ENCODE measurements around the gene HNRNPM.

Gene HNRNPM

DNA sequence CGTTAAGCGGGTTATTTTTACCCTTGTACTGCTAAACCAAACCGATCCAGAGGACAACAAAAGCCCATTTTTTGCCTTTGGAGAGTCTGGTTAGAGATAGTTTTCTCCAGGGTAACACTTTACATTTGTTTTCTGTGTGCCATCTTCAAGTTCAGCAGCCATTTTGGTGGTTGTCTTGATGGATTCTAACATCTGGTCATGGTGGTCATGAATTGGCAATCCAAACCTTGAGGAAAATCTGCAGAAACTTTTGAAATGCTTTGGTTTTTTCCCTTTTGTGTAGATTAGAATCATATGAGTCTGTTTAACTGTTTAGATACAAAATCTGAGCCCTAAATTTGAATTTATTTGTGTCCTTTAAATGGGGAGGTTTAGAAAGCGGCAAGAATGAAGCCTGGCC is 16.6 kb downstream of the HNRNPM start:
- 87% methylated on average over 3 of the region's 4 CpGs for WGBS
- H3K4me1 ChIP-seq (ENCODE audit: insufficient read depth, low read length): peaks cover 57% of the 10 kb centered on the region
- H3K9me3 ChIP-seq (ENCODE audit: insufficient read depth, low read depth, low read length): no peaks in the 10 kb centered on the region
- no peak overlapping the region for H3K4me3 ChIP-seq (ENCODE audit: low read length)
- no peak overlapping the region for H3K9ac ChIP-seq (ENCODE audit: low read depth, low read length)
- no peak overlapping the region for H3K27ac ChIP-seq (ENCODE audit: low read depth, low read length)
- H3K27me3 ChIP-seq (ENCODE audit: insufficient read depth, low read length): no peaks in the 10 kb centered on the region
- H3K36me3 ChIP-seq (ENCODE audit: insufficient read depth, low read length): peaks cover 94% of the 10 kb centered on the region

DNA sequence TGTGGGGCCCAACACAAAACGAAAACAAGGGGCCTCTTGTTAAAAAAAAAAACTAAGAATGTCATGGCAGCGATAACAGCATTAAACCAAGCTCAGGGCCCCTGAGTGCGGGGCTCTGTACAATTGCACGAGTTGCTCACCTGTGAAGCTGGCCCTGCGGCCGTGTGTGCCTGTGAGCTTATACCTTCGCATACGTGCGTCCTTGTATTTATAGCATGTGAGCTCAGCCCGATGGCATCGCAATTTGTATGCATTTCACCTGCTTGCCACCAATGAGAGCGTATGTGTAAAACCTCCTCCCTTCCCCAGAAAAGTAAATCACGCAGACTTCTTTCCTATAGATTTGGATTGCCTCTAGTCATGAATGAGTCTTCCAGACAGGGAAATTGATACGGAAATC is 17.1 kb downstream of the HNRNPM start:
- no peak overlapping the region for H3K9ac ChIP-seq (ENCODE audit: low read depth, low read length)
- peaks cover 94% of the 10 kb centered on the region for H3K36me3 ChIP-seq (ENCODE audit: insufficient read depth, low read length)
- no peaks in the 10 kb centered on the region for H3K27me3 ChIP-seq (ENCODE audit: insufficient read depth, low read length)
- 97% methylated on average over 14 of the region's 14 CpGs for WGBS
- H3K4me1 ChIP-seq (ENCODE audit: insufficient read depth, low read length): peaks cover 52% of the 10 kb centered on the region
- H3K4me3 ChIP-seq (ENCODE audit: low read length): no peak overlapping the region
- no peaks in the 10 kb centered on the region for H3K9me3 ChIP-seq (ENCODE audit: insufficient read depth, low read depth, low read length)
- no peak overlapping the region; the same call in 1 of the 2 replicates for H3K27ac ChIP-seq (ENCODE audit: low read depth, low read length)

DNA sequence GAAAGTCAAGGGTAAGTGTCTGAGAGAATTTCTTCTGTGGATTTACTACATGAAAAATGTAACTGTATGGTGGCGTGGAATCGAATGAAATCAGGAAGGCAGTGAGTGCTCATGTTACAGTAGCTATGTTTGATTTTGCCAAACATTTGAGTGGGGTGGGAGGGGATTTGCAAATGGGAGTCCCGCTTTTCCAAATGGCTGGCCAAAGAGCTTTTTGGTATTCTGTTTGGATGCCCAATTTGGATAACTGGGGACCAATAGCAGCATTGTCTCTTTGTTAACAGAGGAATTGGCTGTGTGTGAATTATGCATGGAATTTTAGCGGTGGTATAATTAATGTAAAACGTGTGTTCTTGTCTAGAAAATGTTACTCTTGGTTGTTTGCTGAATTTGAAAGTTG is 17.8 kb downstream of the HNRNPM start:
- Histone ChIP-seq H3K4me1 (ENCODE audit: insufficient read depth, low read length) (peaks cover 45% of the 10 kb centered on the region), H3K27me3 (ENCODE audit: insufficient read depth, low read length) (no peaks in the 10 kb centered on the region), H3K36me3 (ENCODE audit: insufficient read depth, low read length) (peaks cover 94% of the 10 kb centered on the region), H3K27ac (ENCODE audit: low read depth, low read length) (no peak overlapping the region), H3K9ac (ENCODE audit: low read depth, low read length) (no peak overlapping the region), H3K4me3 (ENCODE audit: low read length) (no peak overlapping the region), H3K9me3 (ENCODE audit: insufficient read depth, low read depth, low read length) (no peaks in the 10 kb centered on the region)
- WGBS: 87% methylated on average over 5 of the region's 5 CpGs

GRCh38 chr19:8463365-8463764 is 18.6 kb downstream of the HNRNPM start:
- Histone ChIP-seq H3K4me1 (ENCODE audit: insufficient read depth, low read length) (peaks cover 39% of the 10 kb centered on the region), H3K9me3 (ENCODE audit: insufficient read depth, low read depth, low read length) (no peaks in the 10 kb centered on the region), H3K9ac (ENCODE audit: low read depth, low read length) (no peak overlapping the region), H3K36me3 (ENCODE audit: insufficient read depth, low read length) (peaks cover 94% of the 10 kb centered on the region), H3K27ac (ENCODE audit: low read depth, low read length) (no peak overlapping the region), H3K27me3 (ENCODE audit: insufficient read depth, low read length) (no peaks in the 10 kb centered on the region), H3K4me3 (ENCODE audit: low read length) (no peak overlapping the region)
- WGBS: 95% methylated on average over 8 of the region's 8 CpGs

- no peak overlapping the region for H3K9ac ChIP-seq (ENCODE audit: low read depth, low read length)
- no peak overlapping the region for H3K27ac ChIP-seq (ENCODE audit: low read depth, low read length)
- H3K27me3 ChIP-seq (ENCODE audit: insufficient read depth, low read length): no peaks in the 10 kb centered on the region
- 95% methylated on average over 4 of the region's 4 CpGs for WGBS
- no peak overlapping the region for H3K4me3 ChIP-seq (ENCODE audit: low read length)
- peaks cover 97% of the 10 kb centered on the region for H3K36me3 ChIP-seq (ENCODE audit: insufficient read depth, low read length)
- no peaks in the 10 kb centered on the region for H3K9me3 ChIP-seq (ENCODE audit: insufficient read depth, low read depth, low read length)
- peaks cover 13% of the 10 kb centered on the region for H3K4me1 ChIP-seq (ENCODE audit: insufficient read depth, low read length)
These were observed 21.2 kb downstream of the HNRNPM start for GRCh38 chr19:8466018-8466417.

DNA sequence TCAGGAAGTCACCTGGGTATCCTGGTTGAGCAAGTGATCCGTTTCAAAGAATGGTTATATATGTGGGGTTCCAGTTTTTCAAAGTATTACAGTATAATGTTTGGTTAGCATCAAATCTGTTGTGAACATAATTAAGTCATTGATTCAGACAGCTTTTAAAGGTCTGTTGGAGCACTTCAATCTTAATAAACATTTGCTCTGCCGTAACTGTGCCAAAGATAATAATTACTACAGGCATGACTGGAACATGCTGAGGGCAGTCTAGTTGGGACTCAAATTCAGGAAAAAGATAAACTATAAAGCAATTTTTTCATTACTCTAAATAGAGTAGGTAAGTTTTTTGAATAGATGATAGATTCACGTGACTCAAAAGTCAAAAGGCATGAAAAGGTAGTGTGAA is 23.3 kb downstream of the HNRNPM start:
- Histone ChIP-seq H3K9ac (ENCODE audit: low read depth, low read length) (no peak overlapping the region), H3K36me3 (ENCODE audit: insufficient read depth, low read length) (peaks cover 100% of the 10 kb centered on the region)
- 90% methylated on average over 3 of the region's 3 CpGs for WGBS

GRCh38 chr19:8468761-8469373 is 24.1 kb downstream of the HNRNPM start:
- Histone ChIP-seq H3K27me3 (ENCODE audit: insufficient read depth, low read length) (no peaks in the 10 kb centered on the region), H3K4me3 (ENCODE audit: low read length) (no peak overlapping the region), H3K4me1 (ENCODE audit: insufficient read depth, low read length) (no peaks in the 10 kb centered on the region), H3K36me3 (ENCODE audit: insufficient read depth, low read length) (peaks cover 100% of the 10 kb centered on the region), H3K27ac (ENCODE audit: low read depth, low read length) (no peak overlapping the region), H3K9ac (ENCODE audit: low read depth, low read length) (no peak overlapping the region), H3K9me3 (ENCODE audit: insufficient read depth, low read depth, low read length) (no peaks in the 10 kb centered on the region)
- WGBS: 94% methylated on average over 6 of the region's 8 CpGs

More for the DNA sequence above, 23.3 kb downstream of the HNRNPM start:
- H3K27ac ChIP-seq (ENCODE audit: low read depth, low read length): no peak overlapping the region
- no peaks in the 10 kb centered on the region for H3K9me3 ChIP-seq (ENCODE audit: insufficient read depth, low read depth, low read length)
- no peaks in the 10 kb centered on the region for H3K4me1 ChIP-seq (ENCODE audit: insufficient read depth, low read length)
- H3K27me3 ChIP-seq (ENCODE audit: insufficient read depth, low read length): no peaks in the 10 kb centered on the region
- no peak overlapping the region for H3K4me3 ChIP-seq (ENCODE audit: low read length)

- 95% methylated on average over 13 of the region's 13 CpGs for WGBS
- no peaks in the 10 kb centered on the region for H3K9me3 ChIP-seq (ENCODE audit: insufficient read depth, low read depth, low read length)
- H3K9ac ChIP-seq (ENCODE audit: low read depth, low read length): no peak overlapping the region
- H3K36me3 ChIP-seq (ENCODE audit: insufficient read depth, low read length): peaks cover 100% of the 10 kb centered on the region
- no peak overlapping the region for H3K27ac ChIP-seq (ENCODE audit: low read depth, low read length)
- no peaks in the 10 kb centered on the region for H3K27me3 ChIP-seq (ENCODE audit: insufficient read depth, low read length)
- no peak overlapping the region for H3K4me3 ChIP-seq (ENCODE audit: low read length)
- H3K4me1 ChIP-seq (ENCODE audit: insufficient read depth, low read length): no peaks in the 10 kb centered on the region
These were observed 25.0 kb downstream of the HNRNPM start for GRCh38 chr19:8469613-8470368.

- WGBS: 91% methylated on average over 6 of the region's 6 CpGs
- H3K4me1 ChIP-seq (ENCODE audit: insufficient read depth, low read length): no peaks in the 10 kb centered on the region
- no peak overlapping the region for H3K9ac ChIP-seq (ENCODE audit: low read depth, low read length)
- no peak overlapping the region for H3K27ac ChIP-seq (ENCODE audit: low read depth, low read length)
- no peak overlapping the region for H3K4me3 ChIP-seq (ENCODE audit: low read length)
- H3K9me3 ChIP-seq (ENCODE audit: insufficient read depth, low read depth, low read length): no peaks in the 10 kb centered on the region
- H3K27me3 ChIP-seq (ENCODE audit: insufficient read depth, low read length): no peaks in the 10 kb centered on the region
- peaks cover 100% of the 10 kb centered on the region for H3K36me3 ChIP-seq (ENCODE audit: insufficient read depth, low read length)
These were observed 29.1 kb downstream of the HNRNPM start for GRCh38 chr19:8473648-8474476.

DNA sequence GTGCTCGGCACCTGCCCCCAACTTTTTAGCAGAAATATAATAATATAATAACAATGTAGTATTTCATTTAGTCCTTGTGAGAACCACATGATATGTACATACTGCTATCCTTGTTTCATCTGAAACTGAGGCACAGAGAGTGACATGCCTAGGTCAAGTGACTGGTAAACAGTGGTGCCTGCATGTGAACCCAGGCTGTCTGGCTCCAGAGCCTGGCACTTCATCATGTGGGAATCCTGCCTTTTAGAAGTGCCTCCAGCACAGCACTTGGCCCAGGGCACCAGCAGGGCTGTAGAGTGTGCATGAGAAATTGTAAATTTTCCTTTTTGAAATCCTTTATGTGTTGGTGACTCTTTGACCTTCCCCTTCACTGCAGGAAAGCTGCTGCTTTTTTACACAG is 30.2 kb downstream of the HNRNPM start:
- Histone ChIP-seq H3K4me3 (ENCODE audit: low read length) (no peak overlapping the region), H3K4me1 (ENCODE audit: insufficient read depth, low read length) (no peaks in the 10 kb centered on the region), H3K9ac (ENCODE audit: low read depth, low read length) (no peak overlapping the region), H3K27me3 (ENCODE audit: insufficient read depth, low read length) (no peaks in the 10 kb centered on the region), H3K9me3 (ENCODE audit: insufficient read depth, low read depth, low read length) (no peaks in the 10 kb centered on the region), H3K36me3 (ENCODE audit: insufficient read depth, low read length) (peaks cover 94% of the 10 kb centered on the region), H3K27ac (ENCODE audit: low read depth, low read length) (no peak overlapping the region)
- whole genome bisulfite sequencing: no CpG with 5 or more reads among the region's 1 CpG

- Histone ChIP-seq H3K36me3 (ENCODE audit: insufficient read depth, low read length) (peaks cover 92% of the 10 kb centered on the region), H3K27ac (ENCODE audit: low read depth, low read length) (no peak overlapping the region), H3K9me3 (ENCODE audit: insufficient read depth, low read depth, low read length) (no peaks in the 10 kb centered on the region), H3K4me3 (ENCODE audit: low read length) (no peak overlapping the region), H3K27me3 (ENCODE audit: insufficient read depth, low read length) (no peaks in the 10 kb centered on the region), H3K9ac (ENCODE audit: low read depth, low read length) (no peak overlapping the region), H3K4me1 (ENCODE audit: insufficient read depth, low read length) (no peaks in the 10 kb centered on the region)
- 93% methylated on average over 8 of the region's 8 CpGs for WGBS
These were observed 31.7 kb downstream of the HNRNPM start for GRCh38 chr19:8476524-8476923.

All from HUES64 (cell line).